Kidney tubule cell (primary cell): ENCODE measurements around the gene MOSPD2.

ENCODE experiments used
- DNase-seq: peaks from one replicate; pipeline ENCODE4 v3.0.0-alpha.2; 2018; ENCODE audit warnings: low spot score

The MOSPD2 gene

GRCh38 chrX:14872851-14873675, at the start of gene MOSPD2, which contains the start of gene FANCB:
MOSPD2 (plus strand) TSS chrX:14873421; CDS start chrX:14873529, 108 bp downstream.
FANCB (minus strand) TSS chrX:14873069; CDS start chrX:14865510, 7,559 bp downstream.
- peak; percentile 95 for DNase-seq

DNA sequence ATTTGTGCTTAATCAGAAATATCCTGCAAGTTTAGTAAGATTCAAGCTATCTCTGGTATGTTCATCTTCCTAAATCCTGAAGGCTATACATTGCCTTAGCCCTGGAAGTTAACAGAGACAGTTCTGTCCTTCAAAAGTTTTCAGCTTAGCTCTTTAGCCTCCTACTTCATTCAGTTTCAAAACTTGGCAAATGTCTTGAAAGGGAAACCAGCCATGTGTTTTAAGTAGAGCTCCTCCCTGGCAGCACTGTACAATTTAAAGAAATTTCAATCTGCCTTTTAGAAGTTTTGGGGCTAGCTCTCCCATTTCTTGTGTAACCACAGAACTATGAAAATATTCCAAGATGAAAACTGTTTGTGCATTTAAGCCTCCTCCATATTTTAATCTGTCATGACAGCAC, 47.4 kb upstream of the MOSPD2 start:
- DNase-seq = no peak

DNA sequence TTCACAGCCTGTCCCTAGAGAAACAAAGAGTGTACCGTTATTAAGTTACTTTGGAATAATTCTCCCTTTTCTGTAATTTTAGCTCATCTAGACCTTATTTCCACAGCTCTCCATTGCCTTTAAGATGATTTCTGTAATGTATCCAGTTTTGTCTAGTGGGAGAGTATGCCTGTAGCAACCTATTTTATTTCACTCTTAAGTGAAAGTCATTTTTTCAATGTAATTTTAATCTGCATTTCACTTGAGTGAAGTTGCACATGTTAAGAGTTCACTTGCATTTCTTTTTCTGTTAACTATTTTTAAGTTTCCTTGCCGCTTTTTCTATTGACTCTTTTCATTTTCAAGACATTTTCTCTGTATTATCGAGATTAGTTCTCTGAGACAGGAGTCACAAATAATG, 46.9 kb upstream of the MOSPD2 start:
- no peak for DNase-seq

DNA sequence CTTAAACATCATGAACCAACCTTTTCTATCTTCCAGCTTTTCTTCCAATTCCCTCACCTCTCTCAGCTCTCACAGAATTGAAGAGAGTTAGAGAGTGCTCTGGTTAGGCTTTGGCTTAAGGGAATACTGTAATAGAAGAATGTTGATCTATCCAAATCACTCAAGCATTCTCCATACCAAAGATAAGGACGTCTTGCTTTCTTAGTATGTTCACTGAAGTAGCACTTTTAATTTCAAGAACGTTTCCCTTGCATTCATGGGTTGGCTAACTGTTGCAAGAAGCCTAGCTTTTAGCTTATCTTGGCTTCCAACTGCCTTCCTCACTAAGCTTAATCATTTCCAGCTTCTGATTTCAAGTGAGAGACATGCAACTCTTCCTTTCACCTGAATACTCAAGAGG, 43.6 kb upstream of the MOSPD2 start:
- no peak for DNase-seq

GRCh38 chrX:14832151-14832550, 41.1 kb upstream of the MOSPD2 start:
- no peak for DNase-seq

DNA sequence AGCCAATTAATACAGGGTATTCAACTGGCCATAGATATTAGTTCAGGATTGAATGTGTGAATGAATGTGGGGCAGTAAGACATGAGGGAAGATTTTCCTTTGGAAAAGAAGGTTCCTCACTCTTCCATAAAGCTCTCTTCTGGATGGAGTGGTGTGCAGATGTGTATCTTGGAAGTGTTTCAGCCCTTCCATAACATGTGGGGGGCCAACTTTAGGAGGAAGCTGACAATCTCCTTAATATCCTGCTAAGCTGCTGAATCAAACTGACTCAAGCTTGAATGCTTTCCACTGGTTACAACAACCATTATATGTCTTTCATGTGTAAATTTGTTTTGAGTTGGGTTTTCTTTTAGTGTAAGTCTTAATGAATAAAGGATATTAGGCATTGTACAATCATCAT, 40.6 kb upstream of the MOSPD2 start:
- DNase-seq = no peak

GRCh38 chrX:14837155-14837554, 36.1 kb upstream of the MOSPD2 start:
- no peak for DNase-seq

DNA sequence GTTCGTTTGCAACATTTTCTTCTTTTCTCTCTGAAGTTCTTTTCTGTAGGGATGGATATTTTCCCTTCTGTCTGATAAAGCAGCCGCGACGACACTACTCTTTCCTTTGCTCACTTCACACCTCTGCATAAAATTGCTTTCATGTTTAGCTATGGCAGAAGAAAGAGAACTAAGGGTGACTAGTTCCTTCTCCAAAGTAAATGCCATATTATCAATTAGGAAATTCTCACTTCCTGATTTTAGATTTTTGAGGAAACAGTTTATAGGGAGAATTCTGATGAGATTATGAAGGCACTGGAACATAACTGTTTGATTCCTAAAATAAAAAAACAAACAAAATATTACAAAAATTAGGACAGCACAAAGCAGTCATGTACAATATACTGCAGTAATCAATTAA, 29.6 kb upstream of the MOSPD2 start:
- DNase-seq = no peak

DNA sequence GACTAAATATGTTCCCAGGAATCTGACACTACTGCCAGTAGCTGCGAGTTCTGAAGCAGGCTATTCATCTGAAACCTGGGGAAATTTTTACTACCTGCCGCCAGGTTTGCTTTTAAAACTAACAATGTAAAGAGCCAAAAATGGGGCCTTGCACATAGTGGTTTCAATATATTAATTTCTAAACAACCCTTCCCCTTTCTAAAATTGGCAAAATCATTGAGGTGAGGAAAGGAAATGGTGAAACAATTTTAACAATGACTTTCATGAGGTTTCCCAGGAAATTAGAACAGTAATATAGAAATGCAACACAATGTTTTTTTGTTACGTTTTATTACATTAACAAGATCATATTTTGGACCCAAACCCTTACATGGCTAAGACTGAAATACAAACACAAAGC, 21.7 kb upstream of the MOSPD2 start:
- no peak for DNase-seq

GRCh38 chrX:14864631-14865030, 8.6 kb upstream of the MOSPD2 start:
- no peak for DNase-seq

DNA sequence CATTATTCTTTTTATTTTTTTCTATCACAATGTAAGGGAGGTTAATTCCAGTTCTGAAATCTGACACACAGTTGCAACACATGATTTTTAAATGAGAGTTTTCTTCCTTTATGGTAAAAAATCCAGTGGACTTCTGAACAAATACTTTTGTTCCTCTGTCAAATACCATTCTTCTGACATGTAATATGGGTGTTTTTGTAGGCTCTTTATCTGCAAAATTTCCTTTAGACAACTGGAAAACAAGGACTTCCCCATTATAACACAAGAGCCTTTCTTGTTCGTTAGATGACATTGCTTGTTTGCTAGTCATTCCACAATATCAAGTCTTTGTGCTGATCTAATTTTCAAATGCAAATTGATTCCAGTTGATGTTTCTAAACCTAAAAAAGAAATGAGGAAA, 8.0 kb upstream of the MOSPD2 start:
- no peak for DNase-seq

DNA sequence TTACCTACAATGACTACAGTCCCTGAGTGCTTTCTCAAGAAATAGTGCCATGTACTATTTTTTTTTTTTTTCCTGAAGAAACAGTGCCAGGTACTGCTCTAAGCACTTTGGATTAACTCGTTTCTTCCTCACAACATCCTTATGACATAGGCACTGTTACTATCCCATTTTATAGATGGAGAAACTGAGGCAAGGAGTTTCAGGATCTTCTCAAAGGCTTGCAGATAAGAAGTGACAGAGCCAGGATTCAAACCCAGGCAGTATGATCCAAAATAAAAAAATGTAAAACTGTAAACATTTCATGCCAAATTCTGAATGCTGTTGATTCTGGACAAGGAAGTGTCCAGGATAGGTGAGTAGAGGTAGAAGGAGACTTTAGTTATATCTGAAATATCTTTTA, 1.5 kb upstream of the MOSPD2 start:
- no peak for DNase-seq

GRCh38 chrX:14872355-14872754, 866 bp upstream of the MOSPD2 start:
- no peak for DNase-seq

DNA sequence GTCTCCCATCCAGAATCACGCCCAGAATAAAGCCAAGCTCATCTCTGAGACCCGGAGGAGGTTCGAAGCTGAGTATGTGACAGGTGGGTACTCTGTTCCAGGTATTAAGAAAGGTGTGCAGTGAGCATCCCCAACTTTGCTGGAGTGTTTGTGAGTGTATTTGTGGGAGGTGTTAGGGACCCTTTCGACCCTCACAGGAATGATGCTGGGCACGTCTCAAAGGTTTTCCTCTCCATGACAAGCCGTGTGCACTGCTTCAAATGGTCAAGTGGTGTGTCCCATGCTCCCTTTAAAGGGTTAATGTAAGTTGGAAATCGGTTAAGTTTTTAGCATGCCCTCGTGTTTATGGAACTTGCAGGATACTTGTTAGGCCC, 442 bp downstream of the MOSPD2 start:
- DNase-seq = no peak

- DNase-seq = no peak
Measured at GRCh38 chrX:14875624-14876023, 2.4 kb downstream of the MOSPD2 start.

- no peak for DNase-seq
Measured at GRCh38 chrX:14883826-14884225, 10.6 kb downstream of the MOSPD2 start.

DNA sequence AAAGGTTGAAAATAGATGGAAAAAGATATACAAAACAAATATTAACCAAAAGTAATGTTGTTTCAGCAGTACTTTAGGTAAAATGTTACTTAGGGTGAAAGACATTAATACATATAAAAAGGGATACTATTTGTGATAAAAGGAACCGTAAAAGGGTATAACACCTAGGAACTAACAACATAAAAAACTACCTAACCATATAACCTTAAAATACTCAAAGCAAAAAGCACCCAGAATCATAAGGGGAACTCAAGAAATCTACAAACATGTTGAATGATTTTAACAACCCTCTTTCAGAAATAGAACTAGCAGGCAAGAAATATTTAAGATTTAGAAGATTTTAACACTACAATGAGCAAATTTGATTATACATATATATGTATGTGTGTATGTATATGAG, 11.5 kb downstream of the MOSPD2 start:
- no peak for DNase-seq

GRCh38 chrX:14886252-14886651, 13.0 kb downstream of the MOSPD2 start:
- DNase-seq = no peak

- DNase-seq = no peak
Measured at GRCh38 chrX:14896273-14896672, 23.1 kb downstream of the MOSPD2 start.

DNA sequence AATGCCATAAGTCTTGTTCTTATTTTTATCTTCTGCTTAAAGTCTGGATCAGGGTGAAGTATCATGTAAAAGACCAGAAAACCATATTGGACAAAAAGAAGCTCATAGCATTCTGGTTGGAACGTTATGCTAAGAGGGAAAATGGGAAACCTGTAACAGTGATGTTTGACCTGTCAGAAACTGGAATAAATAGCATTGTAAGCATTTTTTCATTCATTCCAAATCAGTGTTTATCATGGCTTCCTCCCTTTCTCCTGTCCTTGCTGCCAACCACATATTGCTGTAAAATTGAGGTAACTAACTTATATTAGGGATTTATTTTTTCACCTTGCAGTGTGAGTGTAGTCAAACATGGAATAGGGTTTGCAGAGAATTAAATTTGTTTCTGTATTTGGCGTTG, 23.8 kb downstream of the MOSPD2 start:
- no peak for DNase-seq

DNA sequence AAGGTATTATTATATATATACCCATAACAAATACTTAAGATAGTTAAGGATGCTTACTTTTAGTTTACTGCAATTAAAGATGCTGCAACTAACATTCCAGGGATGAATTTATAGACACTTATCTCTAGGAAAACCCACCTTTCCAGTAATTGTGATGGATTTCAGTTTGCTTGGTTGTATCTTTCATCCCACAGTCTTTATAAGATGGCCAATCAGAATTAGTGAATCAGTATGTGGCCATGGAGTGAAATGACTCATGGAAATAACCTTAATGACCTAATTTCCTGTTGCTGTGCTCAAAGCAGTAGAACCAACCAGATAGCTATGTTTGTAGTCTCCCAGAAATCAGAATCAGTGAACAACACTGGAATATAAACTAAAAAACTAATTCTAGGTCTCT, 26.4 kb downstream of the MOSPD2 start:
- DNase-seq = peak; percentile 76

GRCh38 chrX:14902537-14902936, 29.3 kb downstream of the MOSPD2 start:
- no peak for DNase-seq

GRCh38 chrX:14903891-14904290, 30.7 kb downstream of the MOSPD2 start:
- DNase-seq = no peak

DNA sequence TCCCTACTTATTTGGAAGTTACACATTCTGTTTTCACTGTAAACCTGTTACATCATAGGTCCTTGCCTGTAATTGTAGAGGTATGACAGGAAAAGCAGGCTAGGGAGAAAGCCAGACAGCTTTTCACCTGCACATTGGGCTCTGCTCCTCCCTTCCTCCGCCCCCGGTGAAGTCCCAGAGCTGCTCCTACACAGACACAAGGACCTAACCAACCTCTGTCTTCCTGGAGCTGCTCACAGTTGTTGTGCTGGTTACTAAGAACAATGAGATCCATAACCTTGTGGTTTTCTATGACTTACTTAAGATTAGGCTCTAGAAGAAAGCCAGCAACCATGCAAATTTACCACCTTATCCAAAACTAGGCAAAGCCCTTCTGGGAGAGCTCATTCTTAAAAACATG, 40.0 kb downstream of the MOSPD2 start:
- DNase-seq = peak; percentile 12
